ENCODE data around the gene HELLS.
A peak's percentile ranks its signal among the peaks of the same experiment; 100 is the strongest.
"Not testable (repeated sequence)": the region's sequence is repeated elsewhere in the genome, so short reads cannot be mapped to it uniquely, and the experiment has no call there.

The HELLS gene

DNA sequence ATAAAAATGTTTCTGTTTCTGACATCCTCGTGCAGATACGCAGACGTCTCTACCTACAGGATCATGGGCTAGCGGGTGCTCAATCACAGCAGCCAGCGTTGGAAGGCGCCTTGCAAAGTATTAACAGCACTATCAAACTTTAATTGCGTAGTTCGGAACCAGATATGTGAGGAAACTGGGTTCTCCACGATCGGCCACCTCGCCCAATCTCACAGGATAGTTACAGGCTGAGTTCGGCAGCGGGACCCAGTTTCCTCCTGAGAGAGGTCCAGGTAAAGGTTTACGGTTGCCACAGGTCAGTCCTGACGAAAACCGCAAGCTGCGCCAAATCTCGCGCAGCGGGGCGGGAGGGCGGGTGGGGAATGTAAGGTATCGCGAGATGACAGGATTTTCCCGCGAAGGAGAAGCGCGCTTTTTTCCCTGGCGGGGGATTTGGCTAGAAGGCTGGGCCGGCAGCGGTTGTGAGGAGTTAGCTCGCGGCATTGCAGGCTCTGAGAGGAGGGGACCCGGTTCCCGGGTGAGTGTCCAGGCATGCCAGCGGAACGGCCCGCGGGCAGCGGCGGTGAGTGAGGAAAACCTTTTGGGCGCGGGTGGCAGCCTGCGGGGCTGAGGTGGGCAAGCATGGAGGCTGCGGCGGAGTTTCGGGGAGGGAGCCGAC, at the start of gene HELLS:
TSS of gene HELLS (plus strand) at position 398 of the 658 bp plus-strand sequence. CDS start at position 532, 134 bp downstream.
- peak; percentile 65 to 68 (median 66) for DNase-seq (ENCODE audit: low read depth in 2 of 3, low spot score in 2 of 3)

DNA sequence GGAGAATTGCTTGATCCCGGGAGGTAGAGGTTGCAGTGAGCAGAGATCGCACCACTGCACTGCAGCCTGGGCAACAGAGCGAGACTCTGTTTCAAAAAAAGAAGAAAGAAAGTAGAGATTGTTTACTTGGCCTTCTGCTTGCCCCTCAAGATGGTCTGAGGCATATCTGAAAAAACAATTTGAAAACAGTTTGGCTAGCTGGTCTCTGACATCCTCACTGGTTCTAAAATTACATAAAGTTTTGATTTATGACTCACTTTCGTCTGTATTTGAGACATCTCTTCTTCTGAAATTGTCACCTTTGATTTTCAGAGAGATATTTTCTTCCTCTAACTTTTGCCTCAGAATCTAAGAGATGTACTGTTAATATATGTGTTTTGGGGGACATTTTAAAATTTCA, 49.6 kb upstream of the HELLS start:
- DNase-seq (ENCODE audit: low read depth in 2 of 3, low spot score in 2 of 3), result no peak

DNA sequence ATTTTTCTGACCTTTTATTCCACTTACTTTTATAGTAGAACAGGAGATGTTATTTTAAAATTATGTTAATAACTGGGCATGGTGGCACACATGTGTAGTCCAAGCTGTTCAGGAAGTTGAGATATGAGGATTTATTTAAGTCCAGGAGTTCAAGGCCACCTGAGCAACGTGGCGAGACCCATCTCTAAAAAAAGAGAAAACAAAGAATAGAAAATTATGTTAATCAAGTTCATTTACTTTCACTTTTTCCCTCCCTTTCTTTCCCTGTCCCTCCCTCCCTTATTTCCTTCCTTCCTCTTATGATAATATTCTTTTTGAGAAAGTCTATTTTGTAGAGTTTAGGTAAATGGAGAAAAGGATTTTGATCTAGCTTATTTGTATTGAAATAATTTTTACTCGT, 48.9 kb upstream of the HELLS start:
- no peak for DNase-seq (ENCODE audit: low read depth in 2 of 3, low spot score in 2 of 3)

DNA sequence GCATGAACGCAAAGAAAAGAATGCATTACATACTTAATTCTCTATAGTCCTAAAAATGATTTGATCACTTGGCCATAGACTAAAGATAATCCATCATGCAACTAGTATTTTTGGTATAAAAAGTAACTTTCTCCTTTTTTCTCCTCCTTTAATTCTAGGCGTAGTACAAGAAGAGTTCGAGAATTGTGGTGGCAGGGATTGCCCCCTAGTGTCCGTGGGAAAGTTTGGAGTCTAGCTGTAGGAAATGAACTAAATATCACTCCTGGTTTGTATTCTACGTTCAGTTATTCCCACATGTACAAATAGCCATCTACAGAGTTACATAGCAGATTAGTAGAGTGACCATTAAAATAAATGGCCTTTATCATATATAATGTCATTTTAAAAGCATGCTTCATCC, 45.5 kb upstream of the HELLS start:
- no peak for DNase-seq (ENCODE audit: low read depth in 2 of 3, low spot score in 2 of 3)

DNA sequence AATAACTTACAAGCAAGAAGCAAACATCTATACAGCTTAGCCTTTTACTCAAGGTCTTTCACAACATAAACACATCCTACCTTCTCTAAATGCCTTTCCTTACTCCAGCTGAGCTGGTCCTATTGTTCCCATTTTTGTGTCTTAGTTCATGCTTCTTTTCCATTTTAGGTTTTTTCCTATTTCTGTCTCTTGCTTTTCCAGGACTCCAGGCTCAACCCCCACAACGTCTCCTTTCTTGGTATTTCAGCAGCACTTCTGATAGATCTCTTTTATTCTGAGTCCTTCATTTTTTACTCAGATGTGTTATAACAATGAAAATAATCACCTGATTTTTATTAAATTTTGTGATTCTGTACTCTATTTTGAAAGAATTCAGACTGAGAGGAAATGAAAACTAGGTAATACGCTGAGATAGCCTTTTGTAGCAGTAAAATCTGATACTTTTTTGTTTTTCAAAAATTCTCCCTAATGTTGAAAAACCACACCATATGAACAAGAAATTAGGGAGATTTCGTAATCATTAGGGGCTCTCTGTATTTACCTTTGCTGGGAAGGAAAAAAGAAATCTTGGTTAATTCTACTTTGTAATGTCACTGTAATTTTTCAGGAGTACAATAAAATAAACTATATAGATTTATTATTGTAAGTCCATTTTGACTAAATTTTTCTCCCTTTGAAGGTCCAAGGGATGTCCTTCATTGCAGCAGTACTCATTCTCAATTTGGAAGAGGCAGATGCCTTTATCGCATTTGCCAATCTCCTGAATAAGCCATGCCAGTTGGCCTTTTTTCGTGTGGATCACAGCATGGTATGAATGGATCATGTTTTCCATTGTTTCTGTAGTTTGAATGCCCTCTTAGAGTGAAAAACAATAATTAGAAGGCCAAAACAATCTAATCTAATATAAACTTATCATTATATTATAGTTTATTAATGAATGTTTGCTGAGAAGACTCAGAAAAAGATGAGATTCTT, 24.0 kb upstream of the HELLS start:
- no peak for DNase-seq (ENCODE audit: low read depth in 2 of 3, low spot score in 2 of 3)

DNA sequence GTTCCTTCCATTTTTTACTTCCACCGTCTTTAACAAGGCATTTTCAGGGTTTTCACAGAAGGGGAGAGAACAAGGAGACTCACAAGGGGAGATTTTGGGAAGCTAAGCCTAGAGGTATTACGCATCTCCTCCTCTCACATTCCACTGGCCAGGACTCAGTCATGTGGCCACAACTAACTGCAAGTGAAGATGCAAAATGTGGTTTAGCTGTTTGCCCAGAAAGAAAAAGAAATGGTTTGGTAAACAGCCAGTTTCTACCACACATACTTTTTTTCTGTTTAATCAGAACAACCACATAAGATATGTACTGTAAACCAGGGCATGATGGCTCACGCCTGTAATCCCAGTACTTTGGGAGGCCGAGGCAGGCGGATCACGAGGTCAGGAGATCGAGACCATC, 21.4 kb upstream of the HELLS start:
- DNase-seq (ENCODE audit: low read depth in 2 of 3, low spot score in 2 of 3), result no peak

DNA sequence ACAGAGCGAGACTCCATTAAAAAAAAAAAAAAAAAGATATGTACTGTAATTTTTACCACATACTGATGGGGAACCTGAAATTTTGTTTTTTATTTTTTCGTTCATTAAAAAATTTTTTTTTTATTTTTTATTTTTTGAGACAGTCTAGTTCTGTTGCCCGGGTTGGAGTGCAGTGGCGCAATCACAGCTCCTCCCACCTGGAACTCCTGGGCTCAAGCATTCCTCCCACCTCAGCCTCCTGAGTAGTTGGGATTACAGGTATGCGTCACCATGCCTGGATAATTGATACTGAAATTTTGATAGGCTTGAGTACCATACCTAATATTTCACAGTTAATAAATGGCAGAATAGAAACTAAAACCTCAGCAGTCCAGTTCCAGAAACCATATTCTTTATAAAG, 20.9 kb upstream of the HELLS start:
- no peak for DNase-seq (ENCODE audit: low read depth in 2 of 3, low spot score in 2 of 3)

DNA sequence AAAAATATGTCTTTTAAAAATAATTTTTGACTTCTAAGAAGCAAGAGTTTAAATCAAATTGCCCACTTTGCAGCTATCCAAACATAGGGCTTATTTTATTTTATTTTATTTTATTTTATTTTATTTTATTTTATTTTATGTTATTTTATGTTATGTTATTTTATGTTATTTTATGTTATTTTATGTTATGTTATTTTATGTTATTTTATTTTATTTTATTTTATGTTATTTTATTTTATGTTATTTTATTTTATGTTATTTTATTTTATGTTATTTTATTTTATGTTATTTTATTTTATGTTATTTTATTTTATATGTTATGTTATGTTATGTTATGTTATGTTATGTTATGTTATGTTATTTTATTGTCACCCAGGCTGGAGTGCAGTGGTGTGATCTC, 14.0 kb upstream of the HELLS start:
- not testable (repeated sequence) for DNase-seq (ENCODE audit: low read depth in 2 of 3, low spot score in 2 of 3)

DNA sequence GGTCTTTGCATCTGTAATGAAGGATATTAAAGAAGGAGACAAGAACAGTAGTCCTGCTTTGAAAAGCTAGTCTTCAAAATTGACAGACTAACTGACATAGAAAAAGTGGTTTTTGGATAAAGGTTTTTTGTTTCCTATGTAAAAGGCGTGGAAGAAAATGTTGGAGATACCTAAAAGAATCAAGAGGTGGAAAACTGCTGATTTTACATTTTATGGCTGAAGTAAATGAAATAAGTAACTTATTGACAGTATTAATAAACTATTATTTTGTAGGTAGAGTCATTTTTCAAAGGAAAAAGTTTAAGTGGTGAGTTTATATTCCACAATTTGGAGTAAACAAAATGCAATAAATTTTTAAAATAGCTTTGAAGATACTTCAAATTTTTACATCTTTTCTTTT, 12.6 kb upstream of the HELLS start:
- no peak for DNase-seq (ENCODE audit: low read depth in 2 of 3, low spot score in 2 of 3)

DNA sequence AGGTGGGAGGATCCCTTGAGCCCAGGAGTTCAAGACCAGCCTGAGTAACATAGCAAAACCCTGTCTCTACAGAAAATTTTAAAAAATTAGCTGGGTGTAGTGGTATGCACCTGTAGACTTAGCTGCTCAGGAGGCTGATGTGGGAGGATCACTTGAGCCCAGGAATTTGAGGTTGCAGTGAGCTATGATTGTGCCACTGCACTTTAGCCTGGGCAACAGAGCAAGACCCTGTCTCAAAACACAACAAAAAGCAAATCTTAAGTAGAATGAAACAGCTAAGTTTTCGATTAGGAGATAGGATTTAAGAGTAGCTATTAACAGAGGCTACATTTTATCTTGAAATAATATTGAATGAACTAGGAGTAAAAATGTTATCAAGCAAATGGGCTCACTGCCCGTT, 3.3 kb upstream of the HELLS start:
- DNase-seq (ENCODE audit: low read depth in 2 of 3, low spot score in 2 of 3), result not testable (repeated sequence)

DNA sequence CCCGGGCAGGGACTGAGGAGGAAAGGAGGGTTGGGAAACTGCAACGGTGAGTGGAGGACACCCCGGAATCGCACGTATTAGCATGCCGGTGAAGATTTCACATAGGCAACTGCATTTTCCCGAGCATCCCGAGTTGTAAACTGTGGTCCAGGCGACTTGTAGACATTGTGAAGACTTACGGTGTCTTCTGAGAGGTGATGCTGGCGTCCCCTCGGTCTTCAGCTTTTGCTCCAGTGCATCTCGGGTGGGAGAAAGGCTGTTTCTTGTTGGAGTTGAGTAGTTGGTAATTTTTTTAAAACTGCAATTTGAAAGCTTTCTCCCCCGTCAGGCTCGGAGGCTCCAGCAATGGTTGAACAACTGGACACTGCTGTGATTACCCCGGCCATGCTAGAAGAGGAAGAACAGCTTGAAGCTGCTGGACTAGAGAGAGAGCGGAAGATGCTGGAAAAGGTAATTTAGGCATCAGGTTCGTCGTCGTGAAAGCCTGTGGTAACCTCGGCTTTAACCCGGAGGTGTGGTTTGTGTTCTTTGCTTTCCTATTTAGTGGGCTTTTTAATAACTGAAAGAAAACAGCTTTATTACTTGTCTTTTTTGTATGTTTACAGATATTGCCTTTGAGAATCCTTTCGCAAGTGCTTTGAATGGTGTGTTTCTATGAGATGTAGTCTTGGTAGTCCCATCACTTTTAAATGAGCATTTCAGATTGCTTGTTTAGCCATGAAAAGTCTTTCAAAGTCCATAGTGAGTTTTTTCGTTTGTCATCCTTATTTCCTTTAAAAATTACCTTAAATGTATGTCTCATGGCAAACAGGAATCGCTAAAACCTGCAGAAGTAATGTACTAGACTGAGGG, 687 bp downstream of the HELLS start:
- DNase-seq (ENCODE audit: low read depth in 2 of 3, low spot score in 2 of 3), result peak in 1 of 3 experiments; percentile 6

DNA sequence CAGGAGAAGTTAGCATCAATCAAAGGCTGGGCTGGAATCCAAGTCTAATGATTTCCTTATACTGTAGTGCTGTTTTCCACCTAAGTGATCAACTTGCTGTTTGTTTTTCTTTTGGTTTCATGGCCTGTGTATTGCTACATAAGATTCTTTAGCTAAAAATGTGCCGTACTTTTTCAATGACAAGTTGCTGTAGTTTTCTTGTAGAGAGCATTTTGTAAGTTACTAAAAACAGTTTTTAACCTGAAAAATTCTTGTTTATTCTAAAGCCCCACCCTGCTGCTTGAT, 1.3 kb downstream of the HELLS start:
- no peak for DNase-seq (ENCODE audit: low read depth in 2 of 3, low spot score in 2 of 3)

DNA sequence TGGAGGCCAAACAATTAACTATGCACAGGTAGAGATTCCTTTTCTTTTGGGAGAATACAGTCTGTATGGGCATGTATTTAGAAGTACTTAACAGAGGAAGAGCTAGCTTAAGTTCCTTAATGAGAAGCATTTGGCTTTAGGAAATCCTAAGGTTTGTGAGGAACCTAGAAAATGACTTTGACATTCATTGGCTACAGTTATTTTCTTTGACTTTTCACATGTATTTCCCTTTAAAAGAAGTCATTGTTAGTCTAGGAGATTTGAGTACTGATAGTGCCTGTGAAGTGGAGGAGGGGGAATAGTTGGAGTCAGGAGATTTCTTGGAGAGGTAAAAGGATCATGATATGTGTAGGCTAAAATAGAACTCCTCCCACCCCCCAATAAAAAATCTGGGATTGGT, 3.6 kb downstream of the HELLS start:
- no peak for DNase-seq (ENCODE audit: low read depth in 2 of 3, low spot score in 2 of 3)

DNA sequence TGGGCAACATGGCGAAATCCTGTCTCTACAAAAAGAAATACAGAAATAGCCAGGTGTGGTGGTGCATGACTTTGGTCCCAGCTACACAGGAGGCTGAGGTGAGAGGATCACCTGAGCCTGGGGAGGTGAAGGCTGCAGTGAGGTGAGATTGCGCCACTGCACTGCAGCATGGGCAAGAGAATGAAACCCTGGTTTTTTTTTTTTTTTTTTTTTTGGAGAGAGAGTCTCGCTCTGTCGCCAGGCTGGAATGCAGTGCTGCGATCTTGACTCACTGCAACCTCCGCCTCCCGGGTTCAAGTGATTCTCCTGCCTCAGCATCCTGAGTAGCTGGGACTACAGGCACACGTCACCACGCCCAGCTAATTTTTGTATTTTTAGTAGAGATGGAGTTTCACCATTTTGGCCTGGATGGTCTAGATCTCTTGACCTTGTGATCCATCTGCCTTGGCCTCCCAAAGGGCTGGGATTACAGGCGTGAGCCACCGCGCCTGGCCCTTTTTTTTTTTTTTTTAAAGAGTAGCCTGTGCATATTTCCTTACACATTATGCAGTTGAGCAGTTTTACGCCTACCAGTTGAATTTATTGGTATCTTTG, 22.2 kb downstream of the HELLS start:
- not testable (repeated sequence) for DNase-seq (ENCODE audit: low read depth in 2 of 3, low spot score in 2 of 3)

DNA sequence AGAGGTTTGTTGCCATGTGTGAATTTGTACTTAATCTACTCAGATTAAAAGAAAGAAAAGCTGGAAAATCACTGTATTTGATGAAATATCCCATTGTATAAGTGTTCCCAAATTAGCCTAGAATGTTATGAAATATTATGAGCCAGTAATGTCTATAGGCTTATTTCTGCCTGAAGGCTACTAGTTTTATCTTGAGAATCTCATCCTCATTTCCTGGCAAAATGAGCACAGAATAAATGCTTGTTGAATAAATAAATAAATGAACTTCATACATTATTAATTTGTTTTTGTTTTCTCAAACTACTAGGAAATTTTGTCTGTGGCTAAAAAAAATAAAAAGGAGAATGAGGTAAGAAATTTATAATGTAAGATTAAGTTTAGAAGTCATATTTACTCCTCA, 25.5 kb downstream of the HELLS start:
- DNase-seq (ENCODE audit: low read depth in 2 of 3, low spot score in 2 of 3), result no peak

DNA sequence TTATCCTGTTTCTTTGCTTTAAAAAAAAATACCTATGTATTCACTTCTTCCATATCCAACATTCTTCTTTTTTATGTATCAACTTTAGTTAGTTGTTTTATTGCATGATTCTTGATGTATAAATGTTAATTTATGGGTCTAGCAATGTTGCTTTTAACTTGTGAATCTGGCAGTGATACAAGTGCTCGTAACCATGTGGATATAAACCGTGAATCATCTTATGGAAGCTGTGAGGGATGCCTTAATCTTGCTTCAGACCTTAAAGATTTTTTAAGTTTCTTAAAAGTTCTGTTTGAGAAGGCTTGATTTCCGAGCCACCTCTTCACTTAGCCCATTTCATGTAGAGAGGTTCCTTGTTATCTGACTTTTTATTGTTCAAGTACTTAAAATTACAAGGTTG, 25.9 kb downstream of the HELLS start:
- DNase-seq (ENCODE audit: low read depth in 2 of 3, low spot score in 2 of 3), result no peak

DNA sequence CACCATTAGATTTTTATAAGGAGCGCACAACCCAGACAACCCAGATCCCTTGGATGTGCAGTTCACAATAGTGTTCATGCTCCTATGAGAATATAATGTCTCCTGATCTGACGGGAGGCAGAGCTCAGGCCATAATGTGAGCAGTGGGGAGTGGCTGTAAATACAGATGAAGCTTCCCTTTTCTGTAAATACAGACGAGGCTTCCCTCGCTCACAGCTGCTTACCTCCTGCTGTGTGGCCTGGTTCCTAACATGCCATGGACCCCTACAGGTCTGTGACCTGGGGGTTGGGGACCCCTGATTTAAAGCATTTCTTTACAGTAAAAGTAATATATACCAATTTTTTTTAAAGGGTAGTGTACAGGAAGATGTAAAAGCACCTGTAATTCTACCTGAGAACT, 33.2 kb downstream of the HELLS start:
- no peak for DNase-seq (ENCODE audit: low read depth in 2 of 3, low spot score in 2 of 3)

DNA sequence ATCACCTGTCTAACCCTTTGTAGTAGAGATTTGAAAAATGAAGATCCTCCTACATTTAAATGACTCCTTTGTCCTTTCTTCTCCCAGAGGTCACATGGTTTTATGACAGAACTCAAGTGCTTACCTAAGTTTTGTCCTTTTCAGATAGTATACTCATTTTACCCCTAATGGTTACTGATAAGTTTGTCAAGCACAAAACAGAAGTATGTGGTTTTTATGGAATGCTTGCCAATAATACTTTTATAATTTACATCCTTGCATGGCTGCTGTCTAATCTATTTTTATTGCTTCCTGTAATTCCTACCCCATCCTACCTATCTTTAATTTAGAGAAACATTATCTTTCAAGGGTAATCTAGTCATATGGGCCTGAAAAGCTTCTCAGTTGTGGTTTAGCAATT, 37.5 kb downstream of the HELLS start:
- no peak for DNase-seq (ENCODE audit: low read depth in 2 of 3, low spot score in 2 of 3)

DNA sequence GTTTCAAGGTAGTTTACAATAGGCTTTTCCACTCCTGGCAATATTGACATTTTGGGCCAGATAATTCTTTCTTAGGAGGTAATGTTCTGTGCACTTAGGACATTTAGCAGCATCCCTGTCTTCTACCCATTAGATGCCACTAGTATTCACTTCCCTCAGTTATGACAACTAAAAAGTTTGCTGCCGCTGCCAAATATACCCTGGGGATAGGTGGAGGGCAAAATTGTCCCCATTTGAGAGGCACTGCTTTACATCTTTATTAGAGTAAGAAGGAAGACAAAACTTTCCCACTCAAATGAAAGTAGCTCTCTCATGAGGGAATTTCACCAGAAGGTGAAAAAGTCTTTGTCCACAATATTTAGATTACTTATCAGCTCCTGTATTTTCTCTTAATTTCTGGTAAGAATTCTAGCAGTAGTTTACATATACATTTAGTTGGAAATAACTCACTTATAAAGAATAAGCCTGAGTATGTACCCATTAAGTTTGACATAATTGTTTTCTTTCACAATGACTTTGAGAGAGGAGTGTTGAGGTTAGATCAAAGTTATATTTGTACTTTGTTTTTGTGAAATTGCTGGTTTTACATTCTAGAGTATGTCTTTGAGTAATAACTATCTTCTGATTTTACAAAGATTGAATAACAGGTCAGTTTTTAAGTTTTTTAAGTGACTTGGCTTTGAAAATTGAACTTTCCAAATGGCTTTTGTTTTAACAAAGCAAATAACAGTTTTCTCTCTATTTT, 46.0 kb downstream of the HELLS start:
- DNase-seq (ENCODE audit: low read depth in 2 of 3, low spot score in 2 of 3), result no peak

DNA sequence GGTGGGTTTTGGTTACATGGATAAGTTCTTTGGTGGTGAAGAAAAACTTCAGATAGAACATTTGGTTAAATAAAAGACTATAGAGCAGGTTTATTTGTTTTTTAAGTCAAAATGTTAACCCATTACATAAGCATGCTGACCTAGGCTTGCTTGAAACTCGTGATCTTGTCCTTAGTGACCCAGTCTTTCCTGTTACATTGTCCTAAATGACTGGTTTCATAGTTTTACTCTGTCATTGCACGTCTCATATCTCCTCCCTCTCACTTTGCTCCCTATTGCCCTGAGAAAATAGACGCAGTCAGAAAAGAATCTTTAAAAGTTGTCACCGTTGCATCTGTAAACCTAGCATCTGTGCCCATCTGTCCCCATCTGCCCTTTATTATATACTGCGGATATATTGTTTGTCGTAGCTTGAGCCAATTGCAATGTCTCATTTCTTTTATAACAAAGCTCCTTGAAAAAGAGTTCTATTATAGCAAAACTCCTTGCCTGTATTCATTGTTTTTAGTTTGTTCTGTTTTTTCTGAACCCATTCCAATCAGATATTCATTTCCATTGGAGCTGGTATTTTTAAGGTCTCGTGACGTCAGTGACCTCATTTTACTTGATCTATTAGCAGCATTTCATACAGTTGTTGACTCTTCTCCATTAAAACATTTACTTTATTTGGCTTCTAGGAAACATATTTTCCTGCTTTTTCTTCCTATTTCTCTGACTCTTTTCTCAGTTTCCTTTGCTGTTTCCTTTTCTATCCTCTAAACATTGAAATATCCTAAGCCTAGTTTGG, 57.3 kb downstream of the HELLS start:
- no peak for DNase-seq (ENCODE audit: low read depth in 2 of 3, low spot score in 2 of 3)
